ENCODE data around the gene ATP6V1E1. TPM values are rescaled to one million over a fixed set of nuclear protein-coding genes. Genes with fewer than 3 reads are reported as not detected.

ATP6V1E1 gene
- total RNA-seq, 2 donors from 2014 or later = 38.1 to 58.7 TPM

DNA sequence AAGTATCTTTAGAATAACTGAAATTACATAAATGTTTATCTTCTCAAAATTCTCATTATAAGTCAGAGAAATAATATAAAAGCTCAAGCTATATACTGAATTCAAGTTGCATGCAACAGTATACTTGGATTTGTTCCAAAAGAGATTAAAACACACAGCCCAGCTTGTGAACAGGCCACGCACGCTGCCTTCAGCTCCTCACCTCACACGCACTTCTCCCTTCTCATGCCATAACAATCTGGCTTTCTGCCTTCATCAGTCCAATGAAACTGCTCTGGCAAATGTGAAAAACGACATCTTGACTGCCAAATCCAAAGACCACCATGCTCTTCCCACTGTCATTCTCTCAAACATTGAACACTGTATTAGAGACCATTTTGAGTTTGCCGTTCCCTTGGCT lies 22.1 kb downstream of the ATP6V1E1 start:
- no peak for DNase-seq
- Histone ChIP-seq H3K27me3 (no peaks in the 10 kb centered on the region), H3K36me3 (replicated peaks in 1 of 2; ENCODE audit: insufficient read depth in 1 of 2, low read depth in 2 of 2) (peaks cover 0 to 6% of the 10 kb centered on the region in 2 donors), H3K4me3 (no peak overlapping the region), H3K9me3 (no peaks in the 10 kb centered on the region), H3K27ac (no peak overlapping the region), H3K4me1 (no peaks in the 10 kb centered on the region)
- intact Hi-C loops (cut with DNase I) = no loop called here
- ATAC-seq = no peak
- 64 to 68% methylated on average over 5 of the region's 5 CpGs for WGBS, 2 donors
- TF ChIP-seq, protein P1, sequence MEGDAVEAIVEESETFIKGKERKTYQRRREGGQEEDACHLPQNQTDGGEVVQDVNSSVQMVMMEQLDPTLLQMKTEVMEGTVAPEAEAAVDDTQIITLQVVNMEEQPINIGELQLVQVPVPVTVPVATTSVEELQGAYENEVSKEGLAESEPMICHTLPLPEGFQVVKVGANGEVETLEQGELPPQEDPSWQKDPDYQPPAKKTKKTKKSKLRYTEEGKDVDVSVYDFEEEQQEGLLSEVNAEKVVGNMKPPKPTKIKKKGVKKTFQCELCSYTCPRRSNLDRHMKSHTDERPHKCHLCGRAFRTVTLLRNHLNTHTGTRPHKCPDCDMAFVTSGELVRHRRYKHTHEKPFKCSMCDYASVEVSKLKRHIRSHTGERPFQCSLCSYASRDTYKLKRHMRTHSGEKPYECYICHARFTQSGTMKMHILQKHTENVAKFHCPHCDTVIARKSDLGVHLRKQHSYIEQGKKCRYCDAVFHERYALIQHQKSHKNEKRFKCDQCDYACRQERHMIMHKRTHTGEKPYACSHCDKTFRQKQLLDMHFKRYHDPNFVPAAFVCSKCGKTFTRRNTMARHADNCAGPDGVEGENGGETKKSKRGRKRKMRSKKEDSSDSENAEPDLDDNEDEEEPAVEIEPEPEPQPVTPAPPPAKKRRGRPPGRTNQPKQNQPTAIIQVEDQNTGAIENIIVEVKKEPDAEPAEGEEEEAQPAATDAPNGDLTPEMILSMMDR (IDR thresholded peaks at IDR 0.05) = no peak
- no peak for TF ChIP-seq POLR2A (IDR thresholded peaks at IDR 0.05)

DNA sequence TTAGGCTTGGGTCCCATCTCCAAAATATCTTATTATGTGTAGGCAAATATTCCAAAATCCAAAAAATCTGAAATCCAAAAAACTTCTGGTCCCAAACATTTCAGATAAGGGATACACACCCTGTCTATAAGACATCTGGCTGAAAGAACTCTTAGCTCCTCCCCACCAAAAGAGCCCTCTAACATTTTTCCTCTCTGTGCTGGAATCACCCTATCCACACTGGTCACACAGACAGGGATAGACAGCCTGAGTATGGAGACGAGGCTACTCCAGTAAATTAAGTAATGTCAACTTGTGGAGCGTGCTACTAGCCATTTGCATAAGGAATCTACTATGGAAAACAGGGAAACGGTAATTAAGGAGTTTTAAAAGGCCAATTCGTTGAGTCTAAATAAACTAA lies 24.9 kb downstream of the ATP6V1E1 start:
- H3K27ac ChIP-seq = no peak overlapping the region
- no peaks in the 10 kb centered on the region for H3K4me1 ChIP-seq
- intact Hi-C loops (cut with DNase I) = no loop called here
- peaks cover 2 to 11% of the 10 kb centered on the region in 2 donors for H3K36me3 ChIP-seq (replicated peaks in 1 of 2; ENCODE audit: insufficient read depth in 1 of 2, low read depth in 2 of 2)
- H3K9me3 ChIP-seq = no peaks in the 10 kb centered on the region
- TF ChIP-seq, protein P1 (IDR thresholded peaks at IDR 0.05) = no peak
- no peak for TF ChIP-seq POLR2A (IDR thresholded peaks at IDR 0.05)
- no peak overlapping the region for H3K4me3 ChIP-seq
- ATAC-seq (no peak), DNase-seq (no peak)
- 86 to 88% methylated on average over 4 of the region's 4 CpGs for WGBS, 2 donors
- H3K27me3 ChIP-seq = no peaks in the 10 kb centered on the region

DNA sequence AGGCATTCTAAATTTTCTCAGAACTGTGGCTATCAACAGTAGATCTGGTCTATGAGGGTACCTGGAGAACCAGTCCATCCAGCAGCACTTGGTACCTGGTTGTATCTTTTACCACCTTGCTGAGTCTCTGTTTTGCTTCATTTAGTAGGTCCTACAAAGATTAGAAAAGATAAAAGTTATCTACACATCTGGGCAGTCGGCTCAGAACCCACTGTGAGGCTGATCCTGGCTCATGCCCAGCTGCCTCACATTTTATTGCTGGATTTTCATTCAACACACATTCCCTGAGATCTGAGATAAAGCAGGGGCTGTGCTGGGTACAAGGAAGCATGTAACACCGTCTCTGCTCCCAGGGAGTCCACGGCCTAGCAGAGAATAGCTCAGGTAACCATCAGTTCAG lies 27.5 kb downstream of the ATP6V1E1 start:
- H3K9me3 ChIP-seq = no peaks in the 10 kb centered on the region
- TF ChIP-seq, protein P1 (IDR thresholded peaks at IDR 0.05) = no peak
- TF ChIP-seq POLR2A (IDR thresholded peaks at IDR 0.05) = no peak
- H3K4me1 ChIP-seq = no peaks in the 10 kb centered on the region
- H3K27ac ChIP-seq = no peak overlapping the region
- no peak for DNase-seq
- intact Hi-C loops (cut with DNase I) = no loop called here
- H3K27me3 ChIP-seq = no peaks in the 10 kb centered on the region
- H3K36me3 ChIP-seq (replicated peaks in 1 of 2; ENCODE audit: insufficient read depth in 1 of 2, low read depth in 2 of 2) = peaks cover 9 to 32% of the 10 kb centered on the region in 2 donors
- H3K4me3 ChIP-seq = no peak overlapping the region
- no peak for ATAC-seq
- 42 to 70% methylated on average over 3 of the region's 3 CpGs for WGBS, 2 donors

DNA sequence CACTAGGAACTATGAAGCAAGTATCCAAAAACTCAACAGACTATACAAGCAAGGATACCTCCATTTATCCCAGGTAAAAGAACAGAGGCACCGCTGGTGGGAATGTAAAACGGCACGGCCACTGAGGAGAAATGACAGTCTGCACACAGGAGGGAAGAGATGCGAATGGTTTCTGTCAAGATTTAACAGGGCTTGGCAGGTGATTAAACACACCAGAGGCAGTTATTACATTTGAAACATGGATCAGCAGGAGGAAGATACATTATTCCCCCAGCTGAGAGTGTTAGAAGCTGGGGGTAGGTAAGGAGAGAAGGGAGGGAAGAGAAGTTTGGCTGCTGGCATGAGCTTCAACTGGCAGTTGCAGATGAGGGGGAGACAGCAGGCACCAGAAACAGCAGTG lies 30.2 kb downstream of the ATP6V1E1 start:
- H3K9me3 ChIP-seq = no peaks in the 10 kb centered on the region
- DNase-seq (no peak), ATAC-seq (no peak)
- intact Hi-C loops (cut with DNase I) = no loop called here
- H3K4me3 ChIP-seq = no peak overlapping the region
- H3K27ac ChIP-seq = no peak overlapping the region
- H3K4me1 ChIP-seq = no peaks in the 10 kb centered on the region
- H3K36me3 ChIP-seq (replicated peaks in 1 of 2; ENCODE audit: insufficient read depth in 1 of 2, low read depth in 2 of 2) = peaks cover 14 to 41% of the 10 kb centered on the region in 2 donors
- no peak for TF ChIP-seq POLR2A (IDR thresholded peaks at IDR 0.05)
- TF ChIP-seq, protein P1 (IDR thresholded peaks at IDR 0.05) = no peak
- 91 to 95% methylated on average over 4 of the region's 4 CpGs for WGBS, 2 donors
- no peaks in the 10 kb centered on the region for H3K27me3 ChIP-seq

DNA sequence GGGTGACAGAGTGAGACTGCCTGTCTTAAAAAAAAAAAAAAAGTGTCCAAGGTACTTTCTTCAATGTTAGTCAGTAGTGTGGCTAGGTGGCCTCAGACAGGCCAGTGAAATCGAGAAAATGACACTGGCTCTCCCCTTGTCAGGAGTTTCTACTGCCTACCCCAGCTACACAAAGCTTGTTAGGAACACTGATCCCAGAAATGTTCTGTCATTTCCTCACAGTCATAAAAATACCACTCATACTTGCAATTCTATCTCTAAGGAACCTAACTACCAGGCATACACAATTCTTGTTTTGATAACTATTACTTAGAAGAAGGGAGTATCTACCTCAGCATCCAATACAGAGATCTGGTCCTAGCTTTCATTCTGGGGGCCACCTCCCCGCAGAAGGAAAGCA lies 31.3 kb downstream of the ATP6V1E1 start:
- intact Hi-C loops (cut with DNase I) = no loop called here
- no peaks in the 10 kb centered on the region for H3K4me1 ChIP-seq
- DNase-seq = no peak
- H3K9me3 ChIP-seq = no peaks in the 10 kb centered on the region
- H3K27ac ChIP-seq = no peak overlapping the region
- no peak for TF ChIP-seq POLR2A (IDR thresholded peaks at IDR 0.05)
- TF ChIP-seq, protein P1 (IDR thresholded peaks at IDR 0.05) = no peak
- H3K4me3 ChIP-seq = no peak overlapping the region
- WGBS, 2 donors = 92 to 97% methylated on average over 2 of the region's 2 CpGs
- no peaks in the 10 kb centered on the region for H3K27me3 ChIP-seq
- no peak for ATAC-seq
- H3K36me3 ChIP-seq (replicated peaks in 1 of 2; ENCODE audit: insufficient read depth in 1 of 2, low read depth in 2 of 2) = peaks cover 15 to 47% of the 10 kb centered on the region in 2 donors

All from body of pancreas (tissue), 4 donors.